ENCODE results near the gene USP49. TPM values are rescaled to one million over a fixed set of nuclear protein-coding genes. Genes with fewer than 3 reads are reported as not detected.

Gene USP49
- total RNA-seq, 1 donor from 2014 or later, result 0.71 TPM

- no peak for TF ChIP-seq CTCF (IDR thresholded peaks at IDR 0.05; ENCODE audit: borderline replicate concordance)
- H3K36me3 ChIP-seq, result no peaks in the 10 kb centered on the region
- no peak for DNase-seq
- H3K27ac ChIP-seq (replicated peaks), result no peak overlapping the region
- intact Hi-C loops (cut with micrococcal nuclease), result no loop called here
- no peaks in the 10 kb centered on the region for H3K4me1 ChIP-seq
- H3K4me3 ChIP-seq, result no peak overlapping the region
- no peaks in the 10 kb centered on the region for H3K9me3 ChIP-seq (replicated peaks)
- no peaks in the 10 kb centered on the region for H3K27me3 ChIP-seq (ENCODE audit: low read depth)
Measured at GRCh38 chr6:41881506-41881905, 13.7 kb downstream of the USP49 start.

- TF ChIP-seq CTCF (IDR thresholded peaks at IDR 0.05; ENCODE audit: borderline replicate concordance), result no peak
Measured at GRCh38 chr6:41878961-41879405, 16.2 kb downstream of the USP49 start.

GRCh38 chr6:41878246-41878645 is 16.9 kb downstream of the USP49 start:
- no peaks in the 10 kb centered on the region for H3K4me1 ChIP-seq
- no peaks in the 10 kb centered on the region for H3K27me3 ChIP-seq (ENCODE audit: low read depth)
- intact Hi-C loops (cut with micrococcal nuclease), result no loop called here
- no peak overlapping the region for H3K4me3 ChIP-seq
- H3K36me3 ChIP-seq, result no peaks in the 10 kb centered on the region
- H3K27ac ChIP-seq (replicated peaks), result no peak overlapping the region
- no peak for TF ChIP-seq CTCF (IDR thresholded peaks at IDR 0.05; ENCODE audit: borderline replicate concordance)
- no peaks in the 10 kb centered on the region for H3K9me3 ChIP-seq (replicated peaks)
- no peak for DNase-seq

More at GRCh38 chr6:41878961-41879405, 16.2 kb downstream of the USP49 start:
- DNase-seq, result no peak
- intact Hi-C loops (cut with micrococcal nuclease), result no loop called here
- no peaks in the 10 kb centered on the region for H3K36me3 ChIP-seq
- no peaks in the 10 kb centered on the region for H3K9me3 ChIP-seq (replicated peaks)
- H3K27ac ChIP-seq (replicated peaks), result no peak overlapping the region
- H3K4me1 ChIP-seq, result no peaks in the 10 kb centered on the region
- H3K4me3 ChIP-seq, result no peak overlapping the region
- H3K27me3 ChIP-seq (ENCODE audit: low read depth), result no peaks in the 10 kb centered on the region

- TF ChIP-seq CTCF (IDR thresholded peaks at IDR 0.05; ENCODE audit: borderline replicate concordance), result no peak
- no peaks in the 10 kb centered on the region for H3K4me1 ChIP-seq
- intact Hi-C loops (cut with micrococcal nuclease), result no loop called here
Measured at GRCh38 chr6:41877051-41877680, 18.0 kb downstream of the USP49 start.

GRCh38 chr6:41874741-41875140 is 20.4 kb downstream of the USP49 start:
- no peak overlapping the region for H3K27ac ChIP-seq (replicated peaks)
- no peak for TF ChIP-seq CTCF (IDR thresholded peaks at IDR 0.05; ENCODE audit: borderline replicate concordance)
- no peaks in the 10 kb centered on the region for H3K27me3 ChIP-seq (ENCODE audit: low read depth)
- no peak for DNase-seq
- H3K9me3 ChIP-seq (replicated peaks), result no peaks in the 10 kb centered on the region
- intact Hi-C loops (cut with micrococcal nuclease), result no loop called here
- H3K36me3 ChIP-seq, result peaks cover 6% of the 10 kb centered on the region
- no peak overlapping the region for H3K4me3 ChIP-seq
- H3K4me1 ChIP-seq, result no peaks in the 10 kb centered on the region

More at GRCh38 chr6:41877051-41877680, 18.0 kb downstream of the USP49 start:
- no peak for DNase-seq
- Histone ChIP-seq H3K4me3 (no peak overlapping the region), H3K36me3 (no peaks in the 10 kb centered on the region), H3K9me3 (replicated peaks) (no peaks in the 10 kb centered on the region), H3K27me3 (ENCODE audit: low read depth) (no peaks in the 10 kb centered on the region), H3K27ac (replicated peaks) (no peak overlapping the region)

Measured in left ventricle myocardium inferior (tissue), 1 donor.